Neural cell (in vitro differentiated cells): ENCODE measurements around the gene UBXN4. TPM values are rescaled to one million over a fixed set of nuclear protein-coding genes. Genes with fewer than 3 reads are reported as not detected.

Experiments used
- H2AFZ ChIP-seq: fragments of 200-600, 300-800 bp; sonication (generic), shearing (Covaris generic); 2 replicates; pipeline ENCODE4 v1.6.0; 2014; ENCODE audit warnings: low read depth, mild to moderate bottlenecking, antibody characterized with exemption, low read length, moderate library complexity
- H3F3A ChIP-seq: fragments of 200-600 bp; shearing (Covaris generic); 2 replicates; pipeline ENCODE4 v1.6.1; 2016; ENCODE audit warnings: mild to moderate bottlenecking, moderate library complexity, mixed read lengths, antibody characterized with exemption, low read length; ENCODE audit not compliant: insufficient read depth, poor library complexity, severe bottlenecking
- H3K27ac ChIP-seq: fragments of 200-600, 300-800 bp; sonication (generic), shearing (Covaris generic); 2 replicates; pipeline ENCODE4 v1.5.1; 2014; ENCODE audit warnings: mild to moderate bottlenecking, low read length, moderate library complexity
- H3K27me3 ChIP-seq: fragments of 300-800, 200-600 bp; sonication (generic), shearing (Covaris generic); 2 replicates; pipeline ENCODE4 v1.6.0; 2014; ENCODE audit warnings: mild to moderate bottlenecking, low read depth, low read length, moderate library complexity; ENCODE audit not compliant: insufficient read depth
- H3K36me3 ChIP-seq: fragments of 300-800, 200-600 bp; sonication (generic), shearing (Covaris generic); 2 replicates; pipeline ENCODE4 v1.5.1; 2014; ENCODE audit warnings: mild to moderate bottlenecking, antibody characterized with exemption, low read length, moderate library complexity; ENCODE audit not compliant: insufficient read depth
- H3K4me2 ChIP-seq: fragments of 300-800, 200-600 bp; sonication (generic), shearing (Covaris generic); 2 replicates; pipeline ENCODE4 v1.6.0; 2014; ENCODE audit warnings: mild to moderate bottlenecking, low read length
- H3K4me3 ChIP-seq: fragments of 300-800, 200-600 bp; sonication (generic), shearing (Covaris generic); 2 replicates; pipeline ENCODE4 v1.5.1; 2014; ENCODE audit warnings: mild to moderate bottlenecking, low read length, moderate library complexity
- H3K79me2 ChIP-seq: fragments of 200-600 bp; shearing (Covaris generic); replicated peaks from 2 replicates; pipeline ENCODE4 v1.6.0; 2014; ENCODE audit warnings: mild to moderate bottlenecking, low read length, moderate library complexity; ENCODE audit not compliant: insufficient read depth
- H3K9ac ChIP-seq: fragments of 300-800, 200-600 bp; sonication (generic), shearing (Covaris generic); 2 replicates; pipeline ENCODE4 v1.6.1; 2016; ENCODE audit warnings: mild to moderate bottlenecking, low read length, mixed read lengths
- H3K9me2 ChIP-seq: fragments of 200-600 bp; shearing (Covaris generic); 2 replicates; pipeline ENCODE4 v1.6.1; 2016; ENCODE audit warnings: mild to moderate bottlenecking, low read length, mixed read lengths; ENCODE audit not compliant: insufficient read depth
- H3K9me3 ChIP-seq: fragments of 200-600, 300-800 bp; sonication (generic), shearing (Covaris generic); 2 replicates; pipeline ENCODE4 v1.6.1; 2016; ENCODE audit warnings: mild to moderate bottlenecking, mixed run types, low read length, moderate library complexity, mixed read lengths
- H4K20me1 ChIP-seq: fragments of 200-600 bp; shearing (Covaris generic); 2 replicates; pipeline ENCODE4 v1.6.1; 2016; ENCODE audit warnings: mild to moderate bottlenecking, mixed run types; ENCODE audit not compliant: insufficient read depth
- EP300 ChIP-seq: fragments of 450-650 bp; conservative IDR thresholded peaks from 2 replicates; pipeline ENCODE4 v1.6.1; 2014; ENCODE audit warnings: antibody characterized with exemption, mild to moderate bottlenecking, moderate library complexity; ENCODE audit not compliant: poor library complexity, severe bottlenecking
- EZH2 ChIP-seq: fragments of 200-600, 300-800 bp; shearing (Covaris generic), sonication (generic); IDR thresholded peaks from 2 replicates; pipeline ENCODE4 v1.6.1; 2014; ENCODE audit warnings: antibody characterized with exemption, low read length, borderline replicate concordance, mild to moderate bottlenecking; ENCODE audit not compliant: insufficient read depth, poor library complexity, severe bottlenecking
- MXI1 ChIP-seq: fragments of 450-650 bp; conservative IDR thresholded peaks from 2 replicates; pipeline ENCODE4 v1.6.1; 2014; ENCODE audit warnings: antibody characterized with exemption, mild to moderate bottlenecking; ENCODE audit not compliant: poor library complexity, severe bottlenecking
- POLR2AphosphoS5 ChIP-seq: IDR thresholded peaks from 2 replicates; pipeline ENCODE4 v1.6.1; 2012
- RAD21 ChIP-seq: fragments of 450-650 bp; conservative IDR thresholded peaks from 2 replicates; pipeline ENCODE4 v1.6.1; 2014; ENCODE audit warnings: antibody characterized with exemption, mild to moderate bottlenecking, moderate library complexity
- SMC3 ChIP-seq: fragments of 450-650 bp; conservative IDR thresholded peaks from 2 replicates; pipeline ENCODE4 v1.6.1; 2014; ENCODE audit warnings: antibody characterized with exemption, mild to moderate bottlenecking, moderate library complexity; ENCODE audit not compliant: poor library complexity
- TAF1 ChIP-seq: IDR thresholded peaks from 2 replicates; pipeline ENCODE4 v1.6.1; 2012; ENCODE audit warnings: low read depth
- polyA plus RNA-seq: library from polyadenylated mRNA; depleted of rRNA; stranded (reverse); fragments of >200 nt; gene quantifications from 2 replicates; pipeline ENCODE4 v1.2.3, GENCODE V29; 2014
- TF ChIP-seq, protein P1 (sequence below): fragments of 450-650 bp; IDR thresholded peaks from 2 replicates; pipeline ENCODE4 v1.5.1; 2014; ENCODE audit warnings: antibody characterized with exemption, mild to moderate bottlenecking, moderate library complexity; ENCODE audit not compliant: poor library complexity, severe bottlenecking
- TF ChIP-seq, protein P2 (sequence below): IDR thresholded peaks from 2 replicates; pipeline ENCODE4 v1.6.1; 2012; ENCODE audit warnings: borderline replicate concordance

UBXN4 gene
- polyA plus RNA-seq, 1 donor from 2014 or later = 158 TPM

DNA sequence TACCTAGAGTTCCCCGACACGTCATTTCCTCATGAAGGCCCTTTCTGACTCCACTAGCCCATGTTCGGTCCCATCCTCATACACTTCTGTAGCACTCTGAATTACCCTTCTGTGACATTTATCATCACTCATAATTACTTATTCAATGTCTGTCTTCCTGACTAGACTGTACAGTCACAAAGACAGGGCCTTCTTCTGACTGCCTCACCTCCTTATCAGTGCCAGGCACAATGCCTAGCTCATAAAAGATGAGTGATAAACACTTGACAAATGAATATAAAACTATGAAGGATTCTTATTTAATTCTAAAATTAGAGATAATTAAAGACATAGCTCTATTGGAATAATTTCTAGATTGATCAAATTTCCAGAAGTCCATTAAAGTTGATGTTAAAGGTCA lies 1.4 kb upstream of the UBXN4 start:
- Histone ChIP-seq H3K4me3 (no peak overlapping the region), H2AFZ (no peak overlapping the region), H3K4me2 (no peak overlapping the region), H3K9me3 (no peaks in the 10 kb centered on the region), H3K9ac (no peak overlapping the region), H3K9me2 (no peaks in the 10 kb centered on the region), H3F3A (peaks cover 4% of the 10 kb centered on the region), H4K20me1 (no peaks in the 10 kb centered on the region), H3K36me3 (peaks cover 3% of the 10 kb centered on the region), H3K27me3 (no peaks in the 10 kb centered on the region), H3K27ac (no peak overlapping the region), H3K79me2 (peaks cover 30% of the 10 kb centered on the region)
- TF ChIP-seq, protein P1, sequence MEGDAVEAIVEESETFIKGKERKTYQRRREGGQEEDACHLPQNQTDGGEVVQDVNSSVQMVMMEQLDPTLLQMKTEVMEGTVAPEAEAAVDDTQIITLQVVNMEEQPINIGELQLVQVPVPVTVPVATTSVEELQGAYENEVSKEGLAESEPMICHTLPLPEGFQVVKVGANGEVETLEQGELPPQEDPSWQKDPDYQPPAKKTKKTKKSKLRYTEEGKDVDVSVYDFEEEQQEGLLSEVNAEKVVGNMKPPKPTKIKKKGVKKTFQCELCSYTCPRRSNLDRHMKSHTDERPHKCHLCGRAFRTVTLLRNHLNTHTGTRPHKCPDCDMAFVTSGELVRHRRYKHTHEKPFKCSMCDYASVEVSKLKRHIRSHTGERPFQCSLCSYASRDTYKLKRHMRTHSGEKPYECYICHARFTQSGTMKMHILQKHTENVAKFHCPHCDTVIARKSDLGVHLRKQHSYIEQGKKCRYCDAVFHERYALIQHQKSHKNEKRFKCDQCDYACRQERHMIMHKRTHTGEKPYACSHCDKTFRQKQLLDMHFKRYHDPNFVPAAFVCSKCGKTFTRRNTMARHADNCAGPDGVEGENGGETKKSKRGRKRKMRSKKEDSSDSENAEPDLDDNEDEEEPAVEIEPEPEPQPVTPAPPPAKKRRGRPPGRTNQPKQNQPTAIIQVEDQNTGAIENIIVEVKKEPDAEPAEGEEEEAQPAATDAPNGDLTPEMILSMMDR = no peak
- no peak for TF ChIP-seq SMC3
- no peak for TF ChIP-seq RAD21
- TF ChIP-seq MXI1 = no peak
- TF ChIP-seq EZH2 = no peak
- TF ChIP-seq, protein P2, sequence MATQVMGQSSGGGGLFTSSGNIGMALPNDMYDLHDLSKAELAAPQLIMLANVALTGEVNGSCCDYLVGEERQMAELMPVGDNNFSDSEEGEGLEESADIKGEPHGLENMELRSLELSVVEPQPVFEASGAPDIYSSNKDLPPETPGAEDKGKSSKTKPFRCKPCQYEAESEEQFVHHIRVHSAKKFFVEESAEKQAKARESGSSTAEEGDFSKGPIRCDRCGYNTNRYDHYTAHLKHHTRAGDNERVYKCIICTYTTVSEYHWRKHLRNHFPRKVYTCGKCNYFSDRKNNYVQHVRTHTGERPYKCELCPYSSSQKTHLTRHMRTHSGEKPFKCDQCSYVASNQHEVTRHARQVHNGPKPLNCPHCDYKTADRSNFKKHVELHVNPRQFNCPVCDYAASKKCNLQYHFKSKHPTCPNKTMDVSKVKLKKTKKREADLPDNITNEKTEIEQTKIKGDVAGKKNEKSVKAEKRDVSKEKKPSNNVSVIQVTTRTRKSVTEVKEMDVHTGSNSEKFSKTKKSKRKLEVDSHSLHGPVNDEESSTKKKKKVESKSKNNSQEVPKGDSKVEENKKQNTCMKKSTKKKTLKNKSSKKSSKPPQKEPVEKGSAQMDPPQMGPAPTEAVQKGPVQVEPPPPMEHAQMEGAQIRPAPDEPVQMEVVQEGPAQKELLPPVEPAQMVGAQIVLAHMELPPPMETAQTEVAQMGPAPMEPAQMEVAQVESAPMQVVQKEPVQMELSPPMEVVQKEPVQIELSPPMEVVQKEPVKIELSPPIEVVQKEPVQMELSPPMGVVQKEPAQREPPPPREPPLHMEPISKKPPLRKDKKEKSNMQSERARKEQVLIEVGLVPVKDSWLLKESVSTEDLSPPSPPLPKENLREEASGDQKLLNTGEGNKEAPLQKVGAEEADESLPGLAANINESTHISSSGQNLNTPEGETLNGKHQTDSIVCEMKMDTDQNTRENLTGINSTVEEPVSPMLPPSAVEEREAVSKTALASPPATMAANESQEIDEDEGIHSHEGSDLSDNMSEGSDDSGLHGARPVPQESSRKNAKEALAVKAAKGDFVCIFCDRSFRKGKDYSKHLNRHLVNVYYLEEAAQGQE = no peak
- TF ChIP-seq TAF1 = no peak
- no peak for TF ChIP-seq POLR2AphosphoS5
- TF ChIP-seq EP300 = no peak

DNA sequence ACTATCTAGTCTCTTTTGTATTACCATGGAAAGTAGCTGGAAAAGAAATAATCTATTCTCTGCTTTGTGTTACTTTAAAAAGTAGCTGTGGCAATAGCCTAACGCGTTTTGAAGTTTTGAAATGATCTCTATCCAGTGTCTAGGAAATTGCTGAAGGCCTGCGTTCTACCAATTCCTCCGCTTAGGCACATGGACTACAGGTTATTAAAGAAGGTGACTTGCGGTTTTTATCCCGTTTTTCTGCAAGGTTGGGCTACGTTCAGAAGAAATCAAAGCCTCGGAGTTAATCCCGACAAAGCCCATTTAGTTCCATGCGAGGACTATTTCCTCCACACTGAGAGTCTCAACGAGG lies 636 bp upstream of the UBXN4 start:
- no peaks in the 10 kb centered on the region for H3K27me3 ChIP-seq
- no peaks in the 10 kb centered on the region for H3K9me2 ChIP-seq
- peak overlapping the region; percentile 89 for H3K4me3 ChIP-seq
- H2AFZ ChIP-seq = peak overlapping the region; percentile 46
- H3K79me2 ChIP-seq = peaks cover 38% of the 10 kb centered on the region
- H3K4me2 ChIP-seq = no peak overlapping the region
- peak overlapping the region; percentile 98 for H3K27ac ChIP-seq
- H3F3A ChIP-seq = peaks cover 4% of the 10 kb centered on the region
- H4K20me1 ChIP-seq = no peaks in the 10 kb centered on the region
- H3K36me3 ChIP-seq = peaks cover 3% of the 10 kb centered on the region
- H3K9me3 ChIP-seq = no peaks in the 10 kb centered on the region
- TF ChIP-seq TAF1 (no peak), RAD21 (no peak), MXI1 (no peak)
- TF ChIP-seq, protein P1 = no peak
- TF ChIP-seq, protein P2 = no peak
- H3K9ac ChIP-seq = no peak overlapping the region
